Germinal center (tissue), 1 donor: ENCODE results near the gene DENND4B.
"Not testable (repeated sequence)": the region's sequence is repeated elsewhere in the genome, so short reads cannot be mapped to it uniquely, and the experiment has no call there.

Experiments
- DNase-seq: peaks from one replicate; pipeline ENCODE4 v3.0.0; 2012; ENCODE audit warnings: mixed read lengths, low spot score

Gene DENND4B, protein sequence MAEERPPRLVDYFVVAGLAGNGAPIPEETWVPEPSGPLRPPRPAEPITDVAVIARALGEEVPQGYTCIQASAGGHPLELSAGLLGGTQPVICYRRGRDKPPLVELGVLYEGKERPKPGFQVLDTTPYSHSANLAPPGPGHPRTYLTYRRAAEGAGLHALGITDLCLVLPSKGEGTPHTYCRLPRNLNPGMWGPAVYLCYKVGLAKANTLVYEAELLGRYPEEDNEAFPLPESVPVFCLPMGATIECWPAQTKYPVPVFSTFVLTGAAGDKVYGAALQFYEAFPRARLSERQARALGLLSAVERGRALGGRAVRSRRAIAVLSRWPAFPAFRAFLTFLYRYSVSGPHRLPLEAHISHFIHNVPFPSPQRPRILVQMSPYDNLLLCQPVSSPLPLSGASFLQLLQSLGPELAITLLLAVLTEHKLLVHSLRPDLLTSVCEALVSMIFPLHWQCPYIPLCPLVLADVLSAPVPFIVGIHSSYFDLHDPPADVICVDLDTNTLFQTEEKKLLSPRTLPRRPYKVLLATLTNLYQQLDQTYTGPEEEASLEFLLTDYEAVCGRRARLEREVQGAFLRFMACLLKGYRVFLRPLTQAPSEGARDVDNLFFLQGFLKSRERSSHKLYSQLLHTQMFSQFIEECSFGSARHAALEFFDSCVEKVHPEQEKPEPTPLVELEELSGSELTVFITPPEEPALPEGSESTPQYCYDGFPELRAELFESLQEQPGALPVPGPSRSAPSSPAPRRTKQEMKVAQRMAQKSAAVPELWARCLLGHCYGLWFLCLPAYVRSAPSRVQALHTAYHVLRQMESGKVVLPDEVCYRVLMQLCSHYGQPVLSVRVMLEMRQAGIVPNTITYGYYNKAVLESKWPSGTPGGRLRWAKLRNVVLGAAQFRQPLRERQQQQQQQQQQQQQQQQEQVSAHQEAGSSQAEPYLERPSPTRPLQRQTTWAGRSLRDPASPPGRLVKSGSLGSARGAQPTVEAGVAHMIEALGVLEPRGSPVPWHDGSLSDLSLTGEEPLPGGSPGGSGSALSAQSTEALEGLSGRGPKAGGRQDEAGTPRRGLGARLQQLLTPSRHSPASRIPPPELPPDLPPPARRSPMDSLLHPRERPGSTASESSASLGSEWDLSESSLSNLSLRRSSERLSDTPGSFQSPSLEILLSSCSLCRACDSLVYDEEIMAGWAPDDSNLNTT (N-terminal part only)

DNA sequence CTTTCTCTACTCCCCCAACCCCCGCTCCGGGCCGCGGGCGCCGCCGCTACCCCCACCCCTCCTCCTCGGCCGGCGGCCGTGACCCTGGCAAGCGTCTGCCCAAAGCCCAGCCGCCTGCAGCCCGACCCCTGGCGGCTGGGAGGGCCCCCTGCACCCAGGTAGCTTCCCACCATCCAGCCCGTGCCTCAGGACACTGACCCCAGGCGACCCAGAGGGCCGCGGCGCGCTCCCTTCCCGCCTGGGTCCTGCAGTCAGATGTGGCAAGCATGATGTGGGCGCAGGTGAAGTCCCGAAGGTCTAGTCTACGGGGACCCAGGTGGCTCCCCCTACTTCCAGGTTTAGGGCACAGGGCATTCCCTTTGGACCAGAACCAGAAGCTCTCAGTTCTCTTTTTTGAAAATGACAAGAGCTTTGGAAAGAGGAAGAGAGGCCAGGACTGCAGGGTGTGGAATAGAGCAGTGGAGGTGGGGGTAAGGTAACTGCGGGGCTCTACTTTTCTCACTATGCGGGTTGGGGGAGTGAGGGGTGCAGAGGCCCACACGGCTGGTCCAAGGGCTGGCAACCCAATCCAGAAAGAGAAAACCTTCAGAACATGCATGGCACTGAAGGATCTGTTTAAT, at the start of gene DENND4B:
Gene DENND4B, minus strand, starts transcription at position 97 of the 620 bp plus-strand sequence. CDS start 2,344 bp downstream, outside the sequence.
- peak; percentile 91 for DNase-seq

DNA sequence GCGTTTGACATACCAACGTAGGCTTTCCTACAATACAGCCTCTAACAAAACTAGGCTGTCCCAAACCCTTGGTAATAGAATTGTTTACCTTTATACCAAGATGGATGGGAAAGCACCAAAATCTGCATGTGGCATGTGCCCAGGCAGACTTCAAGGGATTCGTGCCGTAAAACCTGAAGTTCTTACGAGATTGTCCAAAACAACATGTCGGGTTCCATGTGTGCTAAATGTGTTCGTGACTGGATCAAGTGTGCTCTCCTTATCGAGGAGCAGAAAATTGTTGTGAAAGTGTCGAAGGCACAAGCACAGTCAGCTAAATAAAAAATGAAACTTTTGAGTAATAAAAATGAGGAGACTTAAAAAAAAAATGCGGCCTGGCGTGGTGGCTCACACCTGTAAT, 49.1 kb upstream of the DENND4B start:
- DNase-seq = no peak

DNA sequence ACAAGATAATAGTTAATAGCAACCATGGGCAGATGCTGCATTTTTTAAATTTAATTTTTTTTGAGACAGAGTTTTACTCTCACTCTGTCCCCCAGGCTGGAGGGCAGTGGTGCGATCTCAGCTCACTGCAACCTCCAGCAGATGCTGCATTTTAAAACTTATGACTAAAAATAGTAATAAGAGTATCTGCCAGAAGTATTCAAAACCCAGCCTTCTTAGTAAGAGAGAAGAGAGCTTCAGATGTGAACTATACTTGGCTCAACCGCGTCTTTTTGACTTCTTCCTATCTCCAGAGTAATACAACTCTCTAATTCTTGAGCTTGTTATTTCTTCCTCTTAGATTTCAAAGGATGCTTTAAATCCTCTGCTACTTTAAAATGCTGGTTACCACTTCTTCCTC, 48.7 kb upstream of the DENND4B start:
- DNase-seq = no peak

DNA sequence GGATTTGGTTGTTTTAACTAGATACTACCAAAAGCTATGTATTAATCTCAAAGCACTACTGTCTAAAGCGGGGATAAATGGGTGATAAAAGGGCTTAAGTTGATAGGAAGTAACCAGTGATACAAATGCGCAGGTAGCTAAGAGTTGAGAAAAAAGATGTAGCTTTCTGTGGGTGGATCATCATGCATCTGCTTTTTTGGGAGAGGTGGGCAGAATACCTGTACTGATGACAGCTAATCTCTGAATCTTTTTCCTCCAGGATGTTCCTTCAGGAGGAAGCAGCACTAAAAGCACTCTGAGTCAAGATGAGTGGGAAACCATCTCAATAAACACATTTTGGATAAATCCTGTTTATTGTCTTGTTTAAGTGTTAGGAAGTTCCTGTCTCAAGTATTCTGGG, 45.3 kb upstream of the DENND4B start:
- no peak for DNase-seq

DNA sequence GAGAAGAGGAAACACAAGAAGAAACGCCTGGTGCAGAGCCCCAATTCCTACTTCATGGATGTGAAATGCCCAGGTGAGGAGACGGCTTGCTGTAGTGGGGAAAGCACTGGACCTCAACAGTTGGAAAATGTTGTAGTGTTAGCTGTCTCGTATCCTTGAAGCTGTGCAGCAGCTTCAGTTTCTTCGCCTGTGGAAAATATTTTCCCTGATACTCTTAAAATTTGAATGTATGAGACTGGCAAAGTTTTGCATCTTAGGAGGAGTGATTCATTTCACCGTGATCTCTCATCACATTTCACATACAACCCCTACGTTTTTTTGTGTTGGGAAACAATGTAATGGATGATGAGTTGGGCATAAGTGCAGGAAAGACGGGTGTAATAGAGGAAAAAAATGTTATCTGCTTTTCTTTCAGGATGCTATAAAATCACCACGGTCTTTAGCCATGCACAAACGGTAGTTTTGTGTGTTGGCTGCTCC, 44.7 kb upstream of the DENND4B start:
- no peak for DNase-seq

DNA sequence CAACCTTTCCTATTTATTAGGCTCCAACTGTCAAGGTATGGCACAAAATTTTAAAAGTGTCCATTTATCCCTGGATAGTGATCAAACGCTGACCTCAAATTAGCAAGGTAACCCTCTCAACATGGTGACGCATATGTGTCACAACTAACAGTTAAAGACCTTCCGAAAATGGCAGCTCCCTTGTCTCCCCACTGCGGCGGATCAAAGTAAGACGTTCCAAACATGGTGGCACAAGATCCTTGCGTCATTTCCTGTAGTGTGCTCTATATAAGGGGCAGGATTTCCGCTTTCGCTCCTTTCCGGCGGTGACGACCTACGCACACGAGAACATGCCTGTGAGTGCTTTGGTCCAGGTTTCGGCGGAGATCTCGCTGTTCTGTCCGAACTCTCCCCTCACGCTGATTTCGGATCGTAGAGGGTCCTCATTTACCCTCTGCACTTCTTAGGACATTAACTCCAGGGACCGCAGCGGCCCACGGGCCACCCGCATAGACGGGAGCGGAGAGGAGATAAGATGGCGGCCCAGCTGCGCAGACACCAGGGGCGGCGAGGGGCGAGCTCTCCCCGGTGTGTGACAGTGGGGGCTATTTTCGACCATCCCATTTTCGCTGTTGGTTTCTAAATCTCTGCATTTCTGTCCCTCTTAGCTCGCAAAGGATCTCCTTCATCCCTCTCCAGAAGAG, 44.1 kb upstream of the DENND4B start, which contains the start of gene RPS27:
Gene RPS27, plus strand, starts transcription at position 295 of the 683 bp plus-strand sequence. Its CDS starts 35 bp downstream, at position 330.
- peak; percentile 94 for DNase-seq

DNA sequence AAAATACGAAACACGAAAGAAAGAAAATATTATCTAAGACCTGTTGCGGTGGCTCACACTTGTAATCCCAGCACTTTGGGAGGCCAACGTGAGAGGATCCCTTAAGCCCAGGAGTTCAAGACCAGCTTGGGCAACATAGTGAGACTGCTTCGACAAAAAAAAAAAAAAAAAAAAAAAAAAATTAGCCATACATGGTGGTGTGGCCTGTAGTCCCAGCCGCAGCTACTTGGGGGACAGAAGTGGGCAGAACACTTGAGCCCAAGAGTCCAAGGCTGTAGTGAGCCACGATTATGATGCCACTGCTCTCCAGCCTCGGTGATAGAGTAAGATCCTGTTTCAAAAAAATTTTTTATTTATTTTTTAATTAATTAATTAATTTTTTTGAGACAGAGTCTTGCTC, 41.1 kb upstream of the DENND4B start:
- no peak for DNase-seq

DNA sequence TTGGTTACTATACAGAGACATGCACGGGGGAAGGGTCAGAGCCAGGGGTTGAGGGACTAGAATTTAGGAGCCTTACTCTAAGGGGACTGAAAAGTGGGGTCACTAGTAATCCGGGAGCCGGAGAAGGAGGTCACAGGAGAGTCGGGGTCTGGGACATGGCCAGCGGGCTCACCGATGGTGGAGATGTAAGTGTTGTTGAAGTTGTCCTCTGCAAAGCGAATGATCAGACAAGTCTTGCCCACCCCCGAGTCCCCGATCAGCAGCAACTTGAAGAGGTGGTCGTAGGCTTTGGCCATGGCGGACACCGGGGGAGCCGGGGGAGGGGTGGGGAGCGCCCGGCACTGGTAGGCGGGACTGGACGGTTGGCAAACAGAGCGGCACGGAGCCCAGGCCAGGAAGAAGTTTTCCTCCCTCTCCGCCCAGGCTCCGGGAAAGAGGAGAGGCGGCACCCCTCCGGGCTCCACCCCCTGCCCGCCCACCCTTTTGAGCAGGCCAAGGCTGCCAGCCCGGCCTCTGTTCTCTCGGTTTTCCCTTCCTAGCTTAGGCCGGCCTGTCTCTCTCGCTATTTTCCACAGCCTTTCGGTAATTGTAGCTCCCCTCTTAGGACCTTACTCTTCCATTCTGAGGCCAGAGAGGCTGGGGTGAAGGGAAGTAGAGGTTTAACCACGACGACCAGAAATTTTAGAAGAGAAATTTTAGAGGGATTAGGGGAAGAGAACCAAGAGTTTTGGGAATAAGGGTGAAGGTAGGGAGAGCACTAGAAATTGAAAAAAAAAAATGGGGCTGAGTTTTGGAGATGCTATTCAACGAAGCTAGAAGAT, 39.6 kb upstream of the DENND4B start, which contains the start of gene RAB13:
Gene RAB13, minus strand, starts transcription at position 399 of the 821 bp plus-strand sequence. Its CDS starts 103 bp downstream, at position 296.
- DNase-seq = peak; percentile 54

DNA sequence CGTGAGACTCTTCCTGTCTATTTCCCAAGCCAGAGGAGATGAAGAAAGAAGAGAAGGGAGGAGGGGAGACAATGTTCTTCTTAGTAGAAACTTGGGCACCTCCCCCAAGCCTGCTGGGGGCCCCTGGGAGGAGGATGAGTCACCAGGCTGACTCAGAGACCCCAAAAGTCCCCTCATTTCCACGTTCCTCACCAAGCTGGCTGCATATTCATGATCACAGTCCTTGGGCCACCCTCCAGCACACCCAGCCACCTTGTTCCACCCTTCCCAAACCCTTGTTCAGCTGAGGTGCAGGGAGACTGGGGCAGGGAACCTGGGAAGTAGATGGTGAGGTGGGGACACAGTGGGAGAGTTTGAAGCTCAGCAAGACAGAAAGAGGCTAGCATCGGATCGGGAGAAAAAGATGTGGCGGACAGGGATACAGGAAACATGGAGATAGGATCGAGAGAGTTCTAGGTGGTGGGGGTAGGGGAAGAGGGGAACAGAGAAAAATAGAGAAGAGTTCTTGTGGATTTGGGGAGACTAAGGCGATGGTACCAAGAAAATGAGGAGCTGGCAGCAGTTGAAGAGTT, 38.9 kb upstream of the DENND4B start:
- DNase-seq = no peak

DNA sequence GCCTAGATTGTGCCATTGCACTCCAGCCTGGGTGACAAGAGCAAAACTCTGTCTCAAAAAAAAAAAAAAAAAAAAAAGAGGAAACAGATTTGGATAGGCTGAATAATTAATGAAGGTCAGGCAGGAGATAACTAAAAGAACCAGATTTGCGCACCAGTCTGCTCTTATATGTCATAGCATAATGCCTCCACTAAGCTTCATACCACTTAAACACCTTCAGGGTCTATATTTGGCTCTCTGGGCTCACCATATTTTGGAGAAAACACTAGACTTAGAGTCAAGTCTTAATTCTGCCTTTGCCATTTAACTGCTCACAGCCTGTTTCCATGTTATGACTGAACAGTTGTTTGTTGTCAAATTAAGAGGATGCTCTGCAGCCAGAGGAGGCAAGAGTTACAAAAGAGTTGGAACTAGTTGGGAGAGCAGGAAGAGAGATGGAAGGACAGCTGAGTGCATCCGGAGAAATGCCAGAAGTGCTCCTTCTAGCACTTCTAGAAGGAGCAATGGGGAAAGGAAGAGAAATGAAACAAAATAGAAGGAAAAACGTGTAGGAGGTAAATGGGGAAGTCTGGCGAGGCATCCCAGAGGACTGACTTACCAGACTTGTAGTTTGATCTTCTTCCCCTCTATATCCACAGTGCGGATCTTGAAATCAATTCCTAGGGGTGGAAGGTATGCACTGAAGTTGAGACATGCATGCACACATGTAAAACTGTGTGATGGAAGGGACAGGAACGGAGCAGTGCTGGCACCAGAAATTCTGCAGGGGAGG, 37.8 kb upstream of the DENND4B start:
- no peak for DNase-seq

DNA sequence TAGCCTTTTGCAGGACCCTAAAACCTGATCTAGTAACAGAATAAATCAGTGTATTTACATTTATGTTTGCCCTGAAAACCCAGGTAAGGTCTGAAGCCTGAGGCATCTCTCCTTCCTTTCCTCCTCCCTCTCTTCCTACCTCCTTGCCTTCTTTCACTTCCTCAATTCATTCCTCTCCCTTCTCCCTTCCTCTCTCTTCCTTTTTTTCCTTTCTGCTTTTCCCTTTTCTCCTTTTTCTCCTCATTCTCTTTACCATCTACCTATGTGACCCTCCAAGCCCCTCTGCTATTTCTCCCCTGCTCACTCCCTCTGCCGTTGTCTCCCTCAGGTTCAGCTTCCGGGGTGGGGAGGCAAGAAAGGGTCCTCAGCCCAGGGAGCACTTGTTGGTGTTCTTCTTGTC, 35.2 kb upstream of the DENND4B start:
- DNase-seq = not testable (repeated sequence)

DNA sequence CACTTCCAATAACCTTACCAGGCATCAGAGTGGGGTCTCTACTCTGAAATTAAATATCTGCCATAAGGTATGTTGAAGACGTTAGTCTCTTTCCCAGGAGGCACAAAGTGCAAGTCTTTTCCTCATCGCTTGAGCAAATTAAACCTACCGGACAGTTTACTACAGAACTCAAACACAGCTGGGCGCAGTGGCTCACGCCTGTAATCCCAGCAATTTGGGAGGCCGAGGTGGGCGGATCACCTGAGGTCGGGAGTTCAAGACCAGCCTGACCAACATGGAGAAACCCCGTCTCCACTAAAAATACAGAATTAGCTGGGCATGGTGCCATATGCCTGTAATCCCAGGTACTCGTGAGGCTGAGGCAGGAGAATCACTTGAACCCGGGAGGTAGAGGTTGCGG, 32.6 kb upstream of the DENND4B start:
- not testable (repeated sequence) for DNase-seq

DNA sequence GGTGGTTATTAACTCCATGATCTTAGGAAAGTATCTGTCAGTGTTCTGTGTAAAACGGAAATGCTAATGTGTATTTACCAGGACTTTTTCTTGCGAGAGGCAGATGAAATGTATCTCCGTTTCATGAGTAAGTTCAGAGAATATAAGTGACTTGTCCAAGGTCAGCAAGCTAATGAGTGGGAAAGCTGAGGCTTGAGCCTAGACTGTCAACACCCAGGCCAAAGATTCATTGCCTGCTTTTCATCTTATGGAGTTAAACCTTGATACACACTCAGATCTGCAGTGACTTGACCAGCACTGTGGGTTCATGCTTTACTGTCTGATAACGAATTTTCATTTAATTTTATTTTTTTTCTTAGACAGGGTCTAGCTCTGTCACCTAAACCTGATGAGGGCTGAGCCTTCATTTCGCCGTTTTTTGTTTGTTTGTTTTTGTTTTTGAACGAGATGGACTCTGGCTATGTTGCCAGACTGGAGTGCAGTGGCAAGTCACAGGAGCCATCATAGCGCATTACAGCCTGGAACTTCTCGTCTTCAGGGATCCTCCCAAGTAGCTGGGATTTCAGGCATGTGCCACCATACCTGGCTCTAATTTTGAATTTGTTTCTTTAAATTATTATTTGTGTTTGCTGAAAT, 31.9 kb upstream of the DENND4B start:
- DNase-seq = no peak

DNA sequence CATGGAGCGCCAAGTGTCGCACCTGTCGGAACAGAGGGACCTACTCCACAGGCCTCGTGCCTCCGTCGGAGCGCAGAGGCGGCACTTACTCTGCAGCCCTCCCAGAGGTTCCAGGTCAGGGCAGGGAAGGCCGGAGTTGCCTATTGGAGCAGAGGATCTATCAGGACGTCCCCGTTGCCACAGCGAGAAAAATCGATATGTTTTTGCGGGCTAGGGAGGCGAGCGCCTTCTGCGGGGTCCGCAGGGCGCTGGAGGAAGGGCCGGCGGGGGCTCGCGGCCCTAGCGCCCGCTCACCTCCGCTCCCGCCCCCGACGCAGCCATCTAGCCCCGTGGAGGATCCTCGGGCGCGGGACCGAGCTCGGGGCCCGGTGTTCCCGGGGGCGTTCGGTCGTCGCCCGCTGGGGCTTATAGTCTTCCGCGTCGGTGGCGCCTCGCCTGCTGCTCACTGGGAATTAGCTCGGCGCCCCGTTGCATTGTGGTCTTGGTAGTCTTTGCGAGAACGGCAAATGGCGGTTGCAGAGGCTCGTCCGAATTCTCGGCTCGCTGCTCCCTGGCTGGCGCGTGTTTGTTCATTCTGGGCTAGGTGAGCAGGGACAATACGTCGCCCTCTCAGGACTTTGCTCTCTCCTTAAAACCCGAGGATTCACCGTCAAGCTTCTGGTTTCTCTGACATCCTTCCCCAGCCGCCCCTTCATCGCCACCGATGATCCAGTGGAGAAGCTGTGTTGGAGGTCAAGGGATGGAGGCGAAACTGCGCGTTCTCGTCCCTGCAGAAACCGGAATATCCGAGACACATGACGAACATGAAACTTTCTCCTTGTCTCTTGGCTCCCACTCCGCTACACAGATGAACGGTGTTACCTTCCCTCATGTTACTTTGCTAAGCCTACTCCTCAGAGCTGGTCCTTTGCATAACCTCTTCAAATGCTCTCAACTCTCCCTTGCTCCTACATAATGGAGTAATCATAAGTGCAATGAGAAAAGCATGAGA, 31.0 kb upstream of the DENND4B start, which contains the start of gene JTB:
Gene JTB, minus strand, starts transcription at position 425 of the 991 bp plus-strand sequence. Its CDS starts 422 bp downstream, at position 3.
- peak; percentile 85 for DNase-seq

DNA sequence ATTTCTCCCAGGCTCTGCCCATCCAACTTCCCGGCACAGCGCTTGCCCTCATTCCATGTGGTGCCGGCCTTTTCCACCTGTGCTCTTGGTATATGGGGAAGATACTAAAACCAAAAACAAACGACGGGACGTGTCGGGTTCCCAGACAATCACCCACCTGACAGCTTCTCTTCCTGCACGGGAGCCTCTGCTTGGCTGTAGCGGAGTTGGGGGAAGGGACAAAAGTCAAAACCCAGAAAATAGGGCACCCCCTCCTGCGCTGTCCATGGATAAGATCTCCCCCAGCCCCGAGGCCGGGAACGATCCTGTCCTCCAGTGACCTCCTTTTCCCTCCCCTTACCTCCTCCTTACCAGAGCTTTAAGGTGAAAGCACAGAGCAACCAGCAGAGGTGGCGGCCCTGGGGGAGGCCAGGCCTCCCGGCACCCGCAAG, 30.3 kb upstream of the DENND4B start:
- no peak for DNase-seq

DNA sequence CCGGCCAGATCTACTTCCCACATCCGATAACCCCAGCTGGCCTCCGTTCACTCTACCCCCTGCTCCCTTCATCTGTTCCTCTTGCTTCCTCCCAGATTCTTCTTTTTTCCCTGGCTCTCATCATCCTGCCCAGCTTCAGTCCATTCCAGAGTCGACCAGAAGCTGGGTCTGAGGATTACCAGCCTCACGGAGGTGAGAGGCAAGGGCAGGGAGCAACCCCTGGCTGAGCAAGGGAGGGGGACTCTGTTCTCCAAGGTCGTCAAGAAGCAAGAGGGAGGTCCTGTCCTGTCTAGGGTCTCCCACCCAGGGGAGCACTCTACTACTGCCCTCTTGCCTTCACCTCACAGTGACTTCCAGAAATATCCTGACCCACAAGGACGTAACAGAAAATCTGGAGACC, 27.0 kb upstream of the DENND4B start:
- DNase-seq = no peak

DNA sequence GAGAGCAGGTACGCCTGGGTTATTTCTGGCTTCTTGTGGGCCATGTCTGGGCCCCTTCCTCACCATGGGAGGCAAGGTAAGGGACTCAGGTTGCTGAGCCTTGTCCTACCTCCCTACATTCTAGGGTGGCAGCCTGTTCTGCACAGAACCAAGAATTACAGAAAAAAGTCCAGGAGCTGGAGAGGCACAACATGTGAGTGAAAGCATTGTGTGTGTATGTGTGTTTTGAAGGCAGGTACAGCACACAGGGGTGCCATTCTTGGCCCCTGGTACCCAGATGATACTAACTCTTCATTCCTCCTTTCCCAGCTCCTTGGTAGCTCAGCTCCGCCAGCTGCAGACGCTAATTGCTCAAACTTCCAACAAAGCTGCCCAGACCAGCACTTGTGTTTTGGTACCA, 26.6 kb upstream of the DENND4B start:
- no peak for DNase-seq
